ENCODE results near the gene RNF166.

Gene RNF166

GRCh38 chr16:88752386-88753002, 46.3 kb upstream of the RNF166 start:
- ChIA-PET POLR2A (no interaction called here), CTCF (interaction anchor here (25.4 to 25.7 kb wide), 2 partner anchors 8 to 9 kb away, joined by 544 read pairs; no protein-coding TSS in a partner anchor)
- DNase-seq (ENCODE audit: low read depth, low spot score), result no peak
- no peak for TF ChIP-seq CTCF (IDR thresholded peaks at IDR 0.05; ENCODE audit: insufficient read depth, low read length, missing control alignments)
- H3K4me3 ChIP-seq (ENCODE audit: low read depth, low read length), result no peak overlapping the region

- no peak for DNase-seq (ENCODE audit: low read depth, low spot score)
- POLR2A ChIA-PET, result interaction anchor here (1.6 kb wide), 1 partner anchor 34 kb away, joined by 5 read pairs; the partner anchor contains the start of gene PIEZO1
- no peak for TF ChIP-seq CTCF (IDR thresholded peaks at IDR 0.05; ENCODE audit: insufficient read depth, low read length, missing control alignments)
- CTCF ChIA-PET, result interaction anchor here (25.4 to 25.7 kb wide), 2 partner anchors 6 to 11 kb away, joined by 544 read pairs; no protein-coding TSS in a partner anchor
- H3K4me3 ChIP-seq (ENCODE audit: low read depth, low read length), result no peak overlapping the region
Observed at GRCh38 chr16:88750854-88751253, 44.6 kb upstream of the RNF166 start.

GRCh38 chr16:88749358-88749757, 43.1 kb upstream of the RNF166 start:
- CTCF ChIA-PET, result interaction anchor here (25.4 to 25.7 kb wide), 2 partner anchors 5 to 13 kb away, joined by 544 read pairs; no protein-coding TSS in a partner anchor

GRCh38 chr16:88748364-88748763, 42.2 kb upstream of the RNF166 start:
- ChIA-PET CTCF (interaction anchor here (4.9 to 25.4 kb wide), 2 partner anchors 12 to 14 kb away, joined by 66 to 544 read pairs; no protein-coding TSS in a partner anchor), POLR2A (interaction anchor here (0.7 kb wide), 1 partner anchor 9 kb away, joined by 4 read pairs; no protein-coding TSS in a partner anchor)
- H3K4me3 ChIP-seq (ENCODE audit: low read depth, low read length), result no peak overlapping the region
- TF ChIP-seq CTCF (IDR thresholded peaks at IDR 0.05; ENCODE audit: insufficient read depth, low read length, missing control alignments), result no peak
- no peak for DNase-seq (ENCODE audit: low read depth, low spot score)

More at GRCh38 chr16:88749358-88749757, 43.1 kb upstream of the RNF166 start:
- POLR2A ChIA-PET, result no interaction called here
- TF ChIP-seq CTCF (IDR thresholded peaks at IDR 0.05; ENCODE audit: insufficient read depth, low read length, missing control alignments), result no peak
- DNase-seq (ENCODE audit: low read depth, low spot score), result no peak
- H3K4me3 ChIP-seq (ENCODE audit: low read depth, low read length), result no peak overlapping the region

GRCh38 chr16:88747588-88748301, 41.5 kb upstream of the RNF166 start:
- no peak overlapping the region for H3K4me3 ChIP-seq (ENCODE audit: low read depth, low read length)
- ChIA-PET POLR2A (interaction anchor here (1.0 kb wide), 1 partner anchor 36 kb away, joined by 3 read pairs; no protein-coding TSS in a partner anchor), CTCF (interaction anchor here (1.0 to 25.4 kb wide), 8 partner anchors 9 to 110 kb away, joined by 3 to 544 read pairs (median 4); no protein-coding TSS in a partner anchor)
- no peak for DNase-seq (ENCODE audit: low read depth, low spot score)
- peak; percentile 38 for TF ChIP-seq CTCF (IDR thresholded peaks at IDR 0.05; ENCODE audit: insufficient read depth, low read length, missing control alignments)

- no peak for TF ChIP-seq CTCF (IDR thresholded peaks at IDR 0.05; ENCODE audit: insufficient read depth, low read length, missing control alignments)
- ChIA-PET CTCF (interaction anchor here (1.2 to 25.4 kb wide), 7 partner anchors 8 to 111 kb away, joined by 3 to 544 read pairs (median 5); no protein-coding TSS in a partner anchor), POLR2A (interaction anchor here (1.0 kb wide), 1 partner anchor 38 kb away, joined by 3 read pairs; no protein-coding TSS in a partner anchor)
- no peak overlapping the region for H3K4me3 ChIP-seq (ENCODE audit: low read depth, low read length)
- no peak for DNase-seq (ENCODE audit: low read depth, low spot score)
Observed at GRCh38 chr16:88746506-88746905, 40.3 kb upstream of the RNF166 start.

Measured in AG04449 (cell line).